IMR-90 (cell line): ENCODE data around the gene HOTAIR. TPM values are rescaled to one million over a fixed set of nuclear protein-coding genes. Genes with fewer than 3 reads are reported as not detected.

Source experiments
- ATAC-seq: fragments of 200-7000 bp; cut with Tn5 transposase; 2 replicates; pipeline ENCODE4 v1.9.1; 2020; ENCODE audit warnings: low read depth, mild to moderate bottlenecking, moderate library complexity
- BruUV-seq: library from RNA; stranded (reverse); fragments of 400-500 nt; replicated peaks from 2 replicates; lab custom pipeline; 2021; lab: Mats Ljungman, UMichigan
- CTCF ChIA-PET: fragments of 300-600 bp; formaldehyde crosslinking; extraction: SDS; loops from one replicate; lab custom pipeline; 2021; ENCODE audit warnings: antibody characterized with exemption; lab: Yijun Ruan, JAX
- POLR2A ChIA-PET: fragments of 300-600 bp; sonication (Branson Sonifier 250); formaldehyde crosslinking; loops from one replicate; lab custom pipeline; 2022; ENCODE audit warnings: antibody characterized with exemption; ENCODE audit not compliant: unreplicated experiment; lab: Charles Lee
- DNase-seq: peaks from one replicate; pipeline ENCODE4 v3.0.0; 2013
- H2AFZ ChIP-seq: replicated peaks from 2 replicates; pipeline ENCODE3; 2013; ENCODE audit warnings: low read length, mild to moderate bottlenecking; ENCODE audit not compliant: poor library complexity
- H2AK5ac ChIP-seq: 2 replicates; pipeline ENCODE4 v1.6.1; 2013; ENCODE audit warnings: low read depth, low read length, inconsistent platforms
- H2AK9ac ChIP-seq: replicated peaks from 2 replicates; pipeline ENCODE3; 2013; ENCODE audit warnings: mild to moderate bottlenecking, low read depth, low read length, moderate library complexity; ENCODE audit not compliant: poor library complexity
- H2BK120ac ChIP-seq: 2 replicates; pipeline ENCODE4 v1.6.1; 2013; ENCODE audit warnings: low read depth, low read length, inconsistent platforms
- H2BK15ac ChIP-seq: 3 replicates; pipeline ENCODE4 v1.6.1; 2013; ENCODE audit warnings: low read depth, low read length, inconsistent platforms
- H2BK20ac ChIP-seq: 2 replicates; pipeline ENCODE4 v1.6.1; 2013; ENCODE audit warnings: low read depth, mild to moderate bottlenecking, inconsistent platforms, low read length, moderate library complexity
- H2BK5ac ChIP-seq: 2 replicates; pipeline ENCODE4 v1.6.1; 2013; ENCODE audit warnings: mild to moderate bottlenecking, low read depth, low read length, inconsistent platforms; ENCODE audit not compliant: poor library complexity, severe bottlenecking
- H3K14ac ChIP-seq: replicated peaks from 2 replicates; pipeline ENCODE4 v1.6.1; 2013; ENCODE audit warnings: low read depth, low read length, inconsistent platforms
- H3K18ac ChIP-seq: 2 replicates; pipeline ENCODE4 v1.6.1; 2013; ENCODE audit warnings: low read depth, low read length, control low read depth
- H3K23ac ChIP-seq: 2 replicates; pipeline ENCODE4 v1.6.1; 2013; ENCODE audit warnings: low read depth, low read length, inconsistent platforms
- H3K27ac ChIP-seq: 2 replicates; pipeline ENCODE4 v1.5.1; 2013; ENCODE audit warnings: mild to moderate bottlenecking, control low read depth, low read length; ENCODE audit not compliant: insufficient read depth
- H3K27me3 ChIP-seq: 2 replicates; pipeline ENCODE4 v1.6.1; 2013; ENCODE audit warnings: low read length; ENCODE audit not compliant: control insufficient read depth, insufficient read depth
- H3K36me3 ChIP-seq: 2 replicates; pipeline ENCODE4 v1.6.1; 2013; ENCODE audit warnings: low read length, mixed read lengths; ENCODE audit not compliant: control insufficient read depth, insufficient read depth
- H3K4ac ChIP-seq: 2 replicates; pipeline ENCODE4 v1.6.1; 2013; ENCODE audit warnings: low read depth, low read length, inconsistent platforms
- H3K4me1 ChIP-seq: 2 replicates; pipeline ENCODE4 v1.6.1; 2013; ENCODE audit warnings: low read length, mixed read lengths; ENCODE audit not compliant: control insufficient read depth, insufficient read depth
- H3K4me2 ChIP-seq: 2 replicates; pipeline ENCODE4 v1.6.1; 2013; ENCODE audit warnings: low read depth, mild to moderate bottlenecking, control low read depth, low read length, moderate library complexity
- H3K4me3 ChIP-seq: 2 replicates; pipeline ENCODE4 v1.5.1; 2013; ENCODE audit warnings: low read depth, mild to moderate bottlenecking, control low read depth, low read length, moderate library complexity; ENCODE audit not compliant: insufficient read depth
- H3K56ac ChIP-seq: 2 replicates; pipeline ENCODE4 v1.6.1; 2013; ENCODE audit warnings: low read length, inconsistent platforms; ENCODE audit not compliant: insufficient read depth; ENCODE audit errors: extremely low read depth
- H3K79me1 ChIP-seq, 2 experiments: 2 replicates each; pipeline ENCODE4 v1.6.1; 2013; ENCODE audit warnings: low read length in 2 of 2, inconsistent platforms in 1 of 2, low read depth in 1 of 2
- H3K9ac ChIP-seq: 2 replicates; pipeline ENCODE4 v1.6.1; 2013; ENCODE audit warnings: low read depth, low read length, control low read depth
- H3K9me1 ChIP-seq: 2 replicates; pipeline ENCODE4 v1.6.1; 2013; ENCODE audit warnings: low read length, inconsistent platforms; ENCODE audit not compliant: insufficient read depth
- H3K9me3 ChIP-seq: 2 replicates; pipeline ENCODE4 v1.6.1; 2013; ENCODE audit warnings: low read length; ENCODE audit not compliant: control insufficient read depth, insufficient read depth
- H4K20me1 ChIP-seq: 2 replicates; pipeline ENCODE4 v1.6.1; 2013; ENCODE audit warnings: low read length, inconsistent platforms; ENCODE audit not compliant: insufficient read depth
- H4K5ac ChIP-seq: 2 replicates; pipeline ENCODE4 v1.6.1; 2013; ENCODE audit warnings: mild to moderate bottlenecking, low read depth, low read length, control low read depth
- H4K8ac ChIP-seq, 2 experiments: 2 replicates each; pipeline ENCODE4 v1.6.1; 2013; ENCODE audit warnings: low read depth in 2 of 2, low read length in 2 of 2, control low read depth in 1 of 2, inconsistent platforms in 1 of 2
- H4K91ac ChIP-seq: 2 replicates; pipeline ENCODE4 v1.6.1; 2013; ENCODE audit warnings: low read depth, low read length, inconsistent platforms; ENCODE audit not compliant: insufficient read depth
- BHLHE40 ChIP-seq: fragments of 150-350 bp; IDR thresholded peaks from 2 replicates; pipeline ENCODE4 v1.6.1; 2016; ENCODE audit warnings: mild to moderate bottlenecking, low read depth, low read length
- CEBPB ChIP-seq: IDR thresholded peaks from 2 replicates; pipeline ENCODE4 v1.6.1; 2012; ENCODE audit warnings: low read depth, low read length, improper control_type of control experiment
- MXI1 ChIP-seq: IDR thresholded peaks from 2 replicates; pipeline ENCODE4 v1.6.1; 2012; ENCODE audit warnings: low read depth, mild to moderate bottlenecking, low read length, moderate library complexity, borderline replicate concordance
- NFE2L2 ChIP-seq: fragments of 150-350 bp; IDR thresholded peaks from 2 replicates; pipeline ENCODE4 v1.6.1; 2016; ENCODE audit warnings: low read depth, mild to moderate bottlenecking, low read length
- RAD21 ChIP-seq: IDR thresholded peaks from 2 replicates; pipeline ENCODE4 v1.6.1; 2012; ENCODE audit warnings: low read length, improper control_type of control experiment
- RCOR1 ChIP-seq: IDR thresholded peaks from 2 replicates; pipeline ENCODE4 v1.6.1; 2012; ENCODE audit warnings: mild to moderate bottlenecking, low read length, improper control_type of control experiment; ENCODE audit not compliant: insufficient replicate concordance
- USF2 ChIP-seq: fragments of 150-350 bp; IDR thresholded peaks from 2 replicates; pipeline ENCODE4 v1.6.1; 2017; ENCODE audit warnings: mild to moderate bottlenecking, antibody characterized with exemption, low read length, low read depth
- WGBS, 2 experiments: methylation state at CpG; one replicate each; pipeline versions ENCODE4 v1.1.5 to v1.1.7; 2013; ENCODE audit warnings: missing lambda C conversion rate in 2 of 2; ENCODE audit not compliant: insufficient read length in 1 of 2; ENCODE audit errors: extremely low coverage in 2 of 2; 5-methylcytosine and 5-hydroxymethylcytosine counted together
- dilution Hi-C: fragments of 300-500 bp; cut with HindIII; formaldehyde crosslinking; loops from one replicate; pipeline ENCODE4 v1.14.3; 2018; ENCODE audit warnings: low sequenced_read_pairs; ENCODE audit not compliant: unreplicated experiment
- in situ Hi-C: fragments of 300-500 bp; cut with MboI; formaldehyde crosslinking; loops from 3 replicates; pipeline ENCODE4 v1.14.3; 2019; ENCODE audit warnings: low sequenced_read_pairs, inconsistent platforms, mixed read lengths
- intact Hi-C: fragments of 100-400 bp; cut with micrococcal nuclease; formaldehyde crosslinking; loops from 2 replicates; pipeline ENCODE4 v1.10.0; 2022
- polyA plus RNA-seq, 3 experiments: library from polyadenylated mRNA; depleted of rRNA; stranded (reverse); fragments of >200 nt; gene quantifications; 2 replicates each; pipeline ENCODE4 v1.2.3, GENCODE V29; 2012; ENCODE audit warnings: low replicate concordance in 1 of 3
- total RNA-seq: library from RNA; depleted of rRNA; stranded (reverse); fragments of >200 nt; gene quantifications from 2 replicates; pipeline ENCODE4 v1.2.3, GENCODE V29; 2012
- TF ChIP-seq, protein P1 (sequence below): conservative IDR thresholded peaks from 2 replicates; pipeline ENCODE4 v1.5.1; 2012; ENCODE audit warnings: mild to moderate bottlenecking, low read depth, low read length, improper control_type of control experiment

Gene HOTAIR
- total and polyA plus RNA-seq, 2 of the 4 experiments (the other 2 are of a cell fraction) = not detected

GRCh38 chr12:54010972-54011664 is 36.4 kb upstream of the HOTAIR start:
- H2AK5ac ChIP-seq = no peak overlapping the region
- no peak overlapping the region for H2AFZ ChIP-seq
- H2BK120ac ChIP-seq = no peak overlapping the region
- TF ChIP-seq, protein P1, sequence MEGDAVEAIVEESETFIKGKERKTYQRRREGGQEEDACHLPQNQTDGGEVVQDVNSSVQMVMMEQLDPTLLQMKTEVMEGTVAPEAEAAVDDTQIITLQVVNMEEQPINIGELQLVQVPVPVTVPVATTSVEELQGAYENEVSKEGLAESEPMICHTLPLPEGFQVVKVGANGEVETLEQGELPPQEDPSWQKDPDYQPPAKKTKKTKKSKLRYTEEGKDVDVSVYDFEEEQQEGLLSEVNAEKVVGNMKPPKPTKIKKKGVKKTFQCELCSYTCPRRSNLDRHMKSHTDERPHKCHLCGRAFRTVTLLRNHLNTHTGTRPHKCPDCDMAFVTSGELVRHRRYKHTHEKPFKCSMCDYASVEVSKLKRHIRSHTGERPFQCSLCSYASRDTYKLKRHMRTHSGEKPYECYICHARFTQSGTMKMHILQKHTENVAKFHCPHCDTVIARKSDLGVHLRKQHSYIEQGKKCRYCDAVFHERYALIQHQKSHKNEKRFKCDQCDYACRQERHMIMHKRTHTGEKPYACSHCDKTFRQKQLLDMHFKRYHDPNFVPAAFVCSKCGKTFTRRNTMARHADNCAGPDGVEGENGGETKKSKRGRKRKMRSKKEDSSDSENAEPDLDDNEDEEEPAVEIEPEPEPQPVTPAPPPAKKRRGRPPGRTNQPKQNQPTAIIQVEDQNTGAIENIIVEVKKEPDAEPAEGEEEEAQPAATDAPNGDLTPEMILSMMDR = no peak
- TF ChIP-seq RCOR1 = no peak
- TF ChIP-seq CEBPB = no peak
- TF ChIP-seq NFE2L2 = no peak
- TF ChIP-seq RAD21 = no peak
- no peak for TF ChIP-seq MXI1
- no peak for TF ChIP-seq USF2
- TF ChIP-seq BHLHE40 = no peak
- no TSS peak for BruUV-seq
- H3K79me1 ChIP-seq = no peaks in the 10 kb centered on the region
- intact Hi-C loops = no loop called here
- no peak overlapping the region for H4K8ac ChIP-seq
- peaks cover 90% of the 10 kb centered on the region for H3K27me3 ChIP-seq
- H4K20me1 ChIP-seq = no peaks in the 10 kb centered on the region
- H2AK9ac ChIP-seq = no peak overlapping the region
- no peak overlapping the region for H3K14ac ChIP-seq
- no peak overlapping the region for H3K23ac ChIP-seq
- in situ Hi-C loops = no loop called here
- no peak overlapping the region for H3K9ac ChIP-seq
- no peak overlapping the region for H4K91ac ChIP-seq
- ChIA-PET CTCF (interaction anchor here (1.0 to 1.6 kb wide), 2 partner anchors 59 to 190 kb away, joined by 3 read pairs; no protein-coding TSS in a partner anchor), POLR2A (interaction anchor here (0.6 kb wide), 1 partner anchor 123 kb away, joined by 3 read pairs; no protein-coding TSS in a partner anchor)
- no peak overlapping the region for H3K4ac ChIP-seq
- H4K5ac ChIP-seq = no peak overlapping the region
- no peak overlapping the region for H3K4me2 ChIP-seq
- no peak overlapping the region for H2BK20ac ChIP-seq
- H3K4me3 ChIP-seq = no peak overlapping the region
- no peak overlapping the region for H3K27ac ChIP-seq
- no peak overlapping the region for H2BK5ac ChIP-seq
- no peaks in the 10 kb centered on the region for H3K36me3 ChIP-seq
- H3K9me3 ChIP-seq = peaks cover 4% of the 10 kb centered on the region
- dilution Hi-C loops = no loop called here
- H2BK15ac ChIP-seq = no peak overlapping the region
- H3K18ac ChIP-seq = no peak overlapping the region
- WGBS, 2 experiments = 0% methylated on average over 4 of the region's 17 CpGs; no CpG with 5 or more reads in 1 of the 2 experiments
- ATAC-seq (no peak), DNase-seq (no peak)
- no peaks in the 10 kb centered on the region for H3K4me1 ChIP-seq
- no peaks in the 10 kb centered on the region for H3K9me1 ChIP-seq
- no peak overlapping the region for H3K56ac ChIP-seq
